ENCODE data around the gene ADAM22.

The ADAM22 gene

GRCh38 chr7:87948371-87948770, 14.3 kb downstream of the ADAM22 start:
- Histone ChIP-seq H3F3A (ENCODE audit: control insufficient read depth, insufficient read depth) (no peaks in the 10 kb centered on the region), H3K27me3 (ENCODE audit: control insufficient read depth, low read length) (no peaks in the 10 kb centered on the region), H3K4me1 (ENCODE audit: control insufficient read depth, low read length) (peaks cover 5% of the 10 kb centered on the region; the same call in 1 of the 2 replicates), H3K9me2 (replicated peaks; ENCODE audit: control insufficient read depth, low read length) (no peaks in the 10 kb centered on the region), H3K79me2 (ENCODE audit: control insufficient read depth, low read length) (no peaks in the 10 kb centered on the region), H3K36me3 (ENCODE audit: control insufficient read depth, low read length) (no peaks in the 10 kb centered on the region), H3K4me3 (ENCODE audit: low read length) (no peak overlapping the region), H3K27ac (ENCODE audit: low read depth, low read length) (no peak overlapping the region), H3K9me3 (ENCODE audit: control insufficient read depth, insufficient read depth, low read length) (no peaks in the 10 kb centered on the region), H3K4me2 (ENCODE audit: low read length) (no peak overlapping the region), H4K20me1 (ENCODE audit: control insufficient read depth, insufficient read depth, low read depth, low read length) (no peaks in the 10 kb centered on the region)
- TF ChIP-seq EZH2phosphoT487 (IDR thresholded peaks at IDR 0.05; ENCODE audit: borderline replicate concordance, low read length) = no peak
- TF ChIP-seq, protein P1, sequence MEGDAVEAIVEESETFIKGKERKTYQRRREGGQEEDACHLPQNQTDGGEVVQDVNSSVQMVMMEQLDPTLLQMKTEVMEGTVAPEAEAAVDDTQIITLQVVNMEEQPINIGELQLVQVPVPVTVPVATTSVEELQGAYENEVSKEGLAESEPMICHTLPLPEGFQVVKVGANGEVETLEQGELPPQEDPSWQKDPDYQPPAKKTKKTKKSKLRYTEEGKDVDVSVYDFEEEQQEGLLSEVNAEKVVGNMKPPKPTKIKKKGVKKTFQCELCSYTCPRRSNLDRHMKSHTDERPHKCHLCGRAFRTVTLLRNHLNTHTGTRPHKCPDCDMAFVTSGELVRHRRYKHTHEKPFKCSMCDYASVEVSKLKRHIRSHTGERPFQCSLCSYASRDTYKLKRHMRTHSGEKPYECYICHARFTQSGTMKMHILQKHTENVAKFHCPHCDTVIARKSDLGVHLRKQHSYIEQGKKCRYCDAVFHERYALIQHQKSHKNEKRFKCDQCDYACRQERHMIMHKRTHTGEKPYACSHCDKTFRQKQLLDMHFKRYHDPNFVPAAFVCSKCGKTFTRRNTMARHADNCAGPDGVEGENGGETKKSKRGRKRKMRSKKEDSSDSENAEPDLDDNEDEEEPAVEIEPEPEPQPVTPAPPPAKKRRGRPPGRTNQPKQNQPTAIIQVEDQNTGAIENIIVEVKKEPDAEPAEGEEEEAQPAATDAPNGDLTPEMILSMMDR (IDR thresholded peaks at IDR 0.05; ENCODE audit: low read depth, low read length, poor library complexity, severe bottlenecking) = no peak

DNA sequence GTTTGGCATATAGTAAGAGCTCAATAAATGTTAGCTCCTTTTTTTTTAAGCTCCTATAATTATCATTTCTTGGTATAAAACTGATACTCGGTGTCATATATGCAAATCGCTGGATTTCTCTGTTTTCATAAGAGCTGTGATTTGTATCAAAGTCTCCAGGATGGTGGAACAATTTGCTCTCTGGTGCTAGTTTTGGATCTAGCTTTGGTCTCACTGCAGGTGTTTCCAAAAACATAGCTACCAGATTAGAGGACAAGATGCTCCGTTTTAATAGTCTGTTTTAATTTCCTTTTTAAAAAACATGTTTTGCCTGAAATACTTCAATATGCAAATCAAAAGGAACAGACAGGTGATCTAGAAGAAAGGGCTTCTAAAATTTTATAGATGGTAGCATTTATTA, 25.3 kb downstream of the ADAM22 start:
- TF ChIP-seq, protein P1 (IDR thresholded peaks at IDR 0.05; ENCODE audit: low read depth, low read length, poor library complexity, severe bottlenecking) = no peak
- no peak for TF ChIP-seq EZH2phosphoT487 (IDR thresholded peaks at IDR 0.05; ENCODE audit: borderline replicate concordance, low read length)
- no peaks in the 10 kb centered on the region for H3F3A ChIP-seq (ENCODE audit: control insufficient read depth, insufficient read depth)
- peaks cover 5% of the 10 kb centered on the region for H3K4me1 ChIP-seq (ENCODE audit: control insufficient read depth, low read length)
- H3K27me3 ChIP-seq (ENCODE audit: control insufficient read depth, low read length) = no peaks in the 10 kb centered on the region
- H4K20me1 ChIP-seq (ENCODE audit: control insufficient read depth, insufficient read depth, low read depth, low read length) = no peaks in the 10 kb centered on the region
- H3K9me2 ChIP-seq (replicated peaks; ENCODE audit: control insufficient read depth, low read length) = no peaks in the 10 kb centered on the region
- H3K36me3 ChIP-seq (ENCODE audit: control insufficient read depth, low read length) = no peaks in the 10 kb centered on the region
- H3K27ac ChIP-seq (ENCODE audit: low read depth, low read length) = no peak overlapping the region
- H3K9me3 ChIP-seq (ENCODE audit: control insufficient read depth, insufficient read depth, low read length) = no peaks in the 10 kb centered on the region
- H3K4me3 ChIP-seq (ENCODE audit: low read length) = no peak overlapping the region
- no peaks in the 10 kb centered on the region for H3K79me2 ChIP-seq (ENCODE audit: control insufficient read depth, low read length)
- no peak overlapping the region for H3K4me2 ChIP-seq (ENCODE audit: low read length)

- H3K4me2 ChIP-seq (ENCODE audit: low read length) = no peak overlapping the region
- no peak for TF ChIP-seq EZH2phosphoT487 (IDR thresholded peaks at IDR 0.05; ENCODE audit: borderline replicate concordance, low read length)
- TF ChIP-seq, protein P1 (IDR thresholded peaks at IDR 0.05; ENCODE audit: low read depth, low read length, poor library complexity, severe bottlenecking) = no peak
Observed at GRCh38 chr7:87960239-87960638, 26.2 kb downstream of the ADAM22 start.

More at GRCh38 chr7:87960239-87960638, 26.2 kb downstream of the ADAM22 start:
- no peaks in the 10 kb centered on the region for H3K79me2 ChIP-seq (ENCODE audit: control insufficient read depth, low read length)
- no peaks in the 10 kb centered on the region for H3K36me3 ChIP-seq (ENCODE audit: control insufficient read depth, low read length)
- H3K27ac ChIP-seq (ENCODE audit: low read depth, low read length) = no peak overlapping the region
- peaks cover 5% of the 10 kb centered on the region for H3K4me1 ChIP-seq (ENCODE audit: control insufficient read depth, low read length)
- H3K4me3 ChIP-seq (ENCODE audit: low read length) = no peak overlapping the region
- no peaks in the 10 kb centered on the region for H4K20me1 ChIP-seq (ENCODE audit: control insufficient read depth, insufficient read depth, low read depth, low read length)
- no peaks in the 10 kb centered on the region for H3K27me3 ChIP-seq (ENCODE audit: control insufficient read depth, low read length)
- H3K9me3 ChIP-seq (ENCODE audit: control insufficient read depth, insufficient read depth, low read length) = no peaks in the 10 kb centered on the region
- H3F3A ChIP-seq (ENCODE audit: control insufficient read depth, insufficient read depth) = no peaks in the 10 kb centered on the region
- H3K9me2 ChIP-seq (replicated peaks; ENCODE audit: control insufficient read depth, low read length) = no peaks in the 10 kb centered on the region

Measured in DOHH2 (cell line).